Stimulated activated CD8-positive, alpha-beta memory T cell treated with anti-CD3 and anti-CD28 coated beads, Interleukin-12 subunit alpha, Interleukin-12 subunit beta, amount 100 ng/mL, for 24 hours (primary cell): ENCODE data around the gene PCBP3.

ENCODE experiments used
- DNase-seq: peaks from one replicate; pipeline ENCODE4 v3.0.0-alpha.2; 2020; ENCODE audit errors: extremely low read depth

PCBP3 gene

GRCh38 chr21:45979651-45980050, 336.1 kb downstream of the PCBP3 start:
- no peak for DNase-seq

- DNase-seq = no peak
Observed at GRCh38 chr21:45980271-45980670, 336.7 kb downstream of the PCBP3 start.

- DNase-seq = no peak
Observed at GRCh38 chr21:45980697-45981096, 337.2 kb downstream of the PCBP3 start.

- no peak for DNase-seq
Observed at GRCh38 chr21:45981151-45982091, 337.9 kb downstream of the PCBP3 start, which contains the start of gene COL6A1. Gene COL6A1, plus strand, starts transcription at chr21:45981770. Its CDS starts 81 bp downstream, at chr21:45981851.

- DNase-seq = no peak
Observed at GRCh38 chr21:45982092-45982757, 338.7 kb downstream of the PCBP3 start.

- DNase-seq = no peak
Observed at GRCh38 chr21:45982758-45983648, 339.5 kb downstream of the PCBP3 start.

- DNase-seq = no peak
Observed at GRCh38 chr21:45983649-45983965, 340.1 kb downstream of the PCBP3 start.

GRCh38 chr21:45983981-45984551, 340.5 kb downstream of the PCBP3 start:
- DNase-seq = no peak

GRCh38 chr21:45984584-45985095, 341.1 kb downstream of the PCBP3 start:
- no peak for DNase-seq

- no peak for DNase-seq
Observed at GRCh38 chr21:45985471-45986315, 342.2 kb downstream of the PCBP3 start.

GRCh38 chr21:45986316-45987051, 343.0 kb downstream of the PCBP3 start:
- no peak for DNase-seq

- no peak for DNase-seq
Observed at GRCh38 chr21:45987121-45987711, 343.7 kb downstream of the PCBP3 start.

GRCh38 chr21:45988366-45989347, 345.1 kb downstream of the PCBP3 start:
- no peak for DNase-seq

GRCh38 chr21:45989355-45990048, 346.0 kb downstream of the PCBP3 start:
- DNase-seq = no peak

GRCh38 chr21:45990049-45990711, 346.7 kb downstream of the PCBP3 start:
- DNase-seq = no peak

- DNase-seq = no peak
Observed at GRCh38 chr21:45990741-45991605, 347.4 kb downstream of the PCBP3 start.
